Subcutaneous adipose tissue (tissue), 4 donors: ENCODE measurements around the gene GFER. TPM values are rescaled to one million over a fixed set of nuclear protein-coding genes. Genes with fewer than 3 reads are reported as not detected.

Experiments
- CTCF ChIP-seq: fragments of 450-650 bp; IDR thresholded peaks from one replicate; pipeline ENCODE4 v1.5.1; 2016; ENCODE audit warnings: low read depth, mild to moderate bottlenecking, control low read depth, antibody characterized with exemption, moderate library complexity
- total RNA-seq, 4 donors: library from RNA; depleted of rRNA; stranded (reverse); fragments of >200 nt; gene quantifications; one replicate each; pipeline ENCODE4 v1.1.0, GENCODE V29; 2016

GFER gene
- total RNA-seq, 4 donors from 2014 or later = 9.1 to 17.4 (median 16.1) TPM

GRCh38 chr16:1989209-1990100, 5.5 kb downstream of the GFER start, which contains the start of gene SYNGR3:
Gene SYNGR3 (plus strand): TSS chr16:1989970. CDS start chr16:1990103, 133 bp downstream.
- no peak for TF ChIP-seq CTCF

- TF ChIP-seq CTCF = no peak
These were observed 6.0 kb downstream of the GFER start for GRCh38 chr16:1990101-1990350.

- no peak for TF ChIP-seq CTCF
These were observed 6.5 kb downstream of the GFER start for GRCh38 chr16:1990351-1991134.

GRCh38 chr16:1991135-1991551, 7.2 kb downstream of the GFER start:
- no peak for TF ChIP-seq CTCF

- no peak for TF ChIP-seq CTCF
These were observed 7.6 kb downstream of the GFER start for GRCh38 chr16:1991588-1991947.

- no peak for TF ChIP-seq CTCF
These were observed 8.1 kb downstream of the GFER start for GRCh38 chr16:1991948-1992703.
